RPMI8226 (cell line): ENCODE measurements around the gene TTLL11.
"Not testable (repeated sequence)": the region's sequence is repeated elsewhere in the genome, so short reads cannot be mapped to it uniquely, and the experiment has no call there.

ENCODE experiments used
- DNase-seq: peaks from one replicate; pipeline ENCODE4 v3.0.0-alpha.2; 2015

The TTLL11 gene

DNA sequence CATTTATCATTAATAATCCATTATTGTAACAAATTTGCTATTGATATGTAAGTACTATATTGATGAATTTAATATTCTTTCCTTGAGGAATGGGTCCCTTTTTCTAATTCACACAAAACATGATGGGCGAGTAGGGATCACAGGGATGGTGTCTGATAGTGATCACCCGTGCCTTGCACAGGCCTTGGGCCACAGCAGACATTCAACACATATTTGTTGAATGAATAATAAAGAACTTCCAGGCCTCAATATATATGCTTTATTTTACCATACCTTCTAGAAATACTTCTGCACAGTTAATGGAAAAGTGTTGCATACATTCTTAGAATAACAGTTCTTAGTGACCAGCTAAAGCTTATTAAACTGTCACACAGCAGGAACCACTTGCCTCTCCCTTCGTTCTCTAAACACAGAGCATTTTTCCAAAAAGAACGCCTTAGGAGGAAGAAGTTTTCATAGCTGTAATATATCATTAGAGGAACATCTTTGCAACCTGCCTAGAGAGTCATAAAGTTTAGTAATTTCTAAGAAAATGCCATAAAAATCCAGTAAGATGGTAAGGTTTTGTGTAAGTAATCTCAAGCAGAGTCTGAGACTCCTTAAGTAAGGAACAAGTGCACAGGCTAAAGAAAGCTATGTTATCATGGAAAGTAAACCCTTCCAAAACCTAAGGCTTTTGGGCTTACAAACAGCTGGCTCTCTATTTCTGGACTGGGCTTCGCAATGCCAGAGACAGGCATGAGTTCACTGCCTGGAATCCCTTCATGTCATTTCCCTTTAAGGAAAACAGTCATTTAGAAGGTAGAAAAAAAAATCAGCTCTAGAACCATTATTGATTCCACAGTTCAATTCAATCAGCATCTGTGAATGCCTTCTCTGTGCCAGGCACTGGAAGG, 17.7 kb downstream of the TTLL11 start:
- no peak for DNase-seq

DNA sequence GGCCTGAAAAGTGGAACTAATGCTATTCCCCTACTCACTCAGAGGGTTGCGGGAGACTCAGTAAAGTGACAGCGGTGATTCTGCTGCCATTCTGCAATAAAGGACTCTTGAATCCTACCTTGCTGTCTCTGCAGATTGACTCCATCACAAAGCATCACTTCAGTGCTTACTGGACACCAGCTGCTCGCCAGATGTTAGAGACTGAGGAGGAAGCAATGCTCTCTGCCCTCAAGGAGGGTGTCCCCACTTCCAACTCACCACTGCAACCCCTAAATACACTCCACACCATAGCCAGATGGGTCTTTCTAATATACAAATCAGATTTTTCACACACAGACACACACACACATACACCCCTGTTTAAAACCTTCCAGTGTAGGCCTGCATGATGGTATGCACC, 21.4 kb downstream of the TTLL11 start:
- no peak for DNase-seq

DNA sequence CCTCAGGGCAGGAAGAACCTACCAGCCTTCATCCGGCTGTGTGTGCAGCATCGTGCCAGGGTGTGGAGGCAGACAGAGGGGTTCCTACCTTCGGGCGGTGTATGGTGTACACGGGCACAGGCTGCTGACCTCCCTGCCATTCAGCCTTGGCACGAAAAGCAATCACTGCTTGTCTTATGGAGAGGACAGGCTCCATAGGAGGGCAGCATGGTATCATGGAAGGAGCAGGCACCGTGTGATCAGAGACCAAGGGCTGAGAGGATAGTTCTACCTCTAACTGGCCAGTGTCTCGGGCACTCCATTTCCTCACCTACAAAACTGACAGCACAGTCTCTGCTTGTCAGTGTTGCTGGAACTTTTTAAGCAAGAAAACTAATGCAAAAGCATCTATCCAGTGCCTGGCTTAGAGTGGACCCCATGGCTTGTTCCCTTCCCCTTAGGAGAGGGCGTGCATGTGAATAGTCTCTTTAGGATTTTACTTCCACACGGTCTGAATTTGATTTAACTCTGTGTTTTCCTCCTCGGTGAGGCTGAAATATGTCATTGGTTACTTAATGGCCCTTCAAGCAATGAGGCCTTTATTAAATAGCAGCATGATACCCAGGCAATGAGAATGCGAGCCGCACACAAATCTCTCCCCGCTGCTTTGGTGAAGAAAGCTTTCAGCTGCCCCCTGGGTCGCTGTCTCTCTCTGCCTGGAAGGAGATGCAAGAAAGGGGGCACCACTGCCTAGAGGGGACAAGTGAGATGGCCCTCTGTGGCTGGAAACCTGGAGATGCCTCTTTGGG, 22.2 kb downstream of the TTLL11 start:
- no peak for DNase-seq

DNA sequence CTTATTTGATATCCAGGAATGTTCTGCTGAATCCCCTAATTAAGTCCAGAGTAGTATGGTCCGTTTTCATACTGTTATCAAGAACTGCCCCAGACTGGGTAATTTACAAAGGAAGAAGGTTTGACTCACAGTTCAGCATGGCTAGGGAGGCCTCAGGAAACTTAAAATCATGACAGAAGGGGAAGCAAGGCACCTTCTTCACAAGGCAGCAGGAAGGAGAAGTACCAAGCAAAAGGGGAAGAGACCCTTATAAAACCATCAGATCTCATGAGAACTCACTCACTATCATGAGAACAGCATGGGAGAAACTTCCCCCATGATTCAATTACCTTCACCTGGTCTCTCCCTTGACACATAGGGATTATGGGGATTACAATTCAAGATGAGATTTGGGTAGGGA, 26.4 kb downstream of the TTLL11 start:
- DNase-seq, result not testable (repeated sequence)

DNA sequence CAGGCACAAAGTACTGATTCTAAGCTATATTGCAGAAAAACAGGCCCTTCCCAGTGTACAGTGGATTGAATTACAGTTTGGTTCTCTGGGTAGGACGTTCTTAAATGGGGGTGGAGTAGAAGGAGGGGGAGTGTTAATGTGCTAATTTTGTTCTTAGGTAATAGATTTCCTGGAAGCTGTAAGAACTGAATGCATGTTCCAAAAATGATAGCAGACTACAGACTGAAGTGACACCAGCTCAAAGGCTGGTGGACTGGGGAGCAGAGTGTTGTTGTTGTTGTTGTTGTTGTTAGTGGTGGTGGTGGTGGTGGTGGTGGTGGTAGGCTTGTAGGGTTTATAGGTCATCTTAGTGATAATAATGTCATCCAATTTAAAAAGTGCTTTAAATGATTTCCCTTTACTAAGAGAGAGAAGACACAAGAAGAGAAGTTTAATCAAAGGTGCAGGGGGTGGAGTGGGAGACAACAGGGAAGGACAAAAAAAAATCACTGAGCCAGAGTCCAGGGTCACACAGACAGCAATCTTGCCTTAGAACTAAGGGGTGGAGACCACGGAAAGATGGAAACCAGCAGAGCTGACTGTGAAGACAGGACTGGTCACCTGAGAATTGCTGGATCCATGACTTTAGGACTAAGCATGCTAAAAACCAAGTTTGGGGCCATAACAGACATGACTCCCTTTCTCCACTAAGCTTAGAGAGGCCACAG, 27.0 kb downstream of the TTLL11 start:
- no peak for DNase-seq

DNA sequence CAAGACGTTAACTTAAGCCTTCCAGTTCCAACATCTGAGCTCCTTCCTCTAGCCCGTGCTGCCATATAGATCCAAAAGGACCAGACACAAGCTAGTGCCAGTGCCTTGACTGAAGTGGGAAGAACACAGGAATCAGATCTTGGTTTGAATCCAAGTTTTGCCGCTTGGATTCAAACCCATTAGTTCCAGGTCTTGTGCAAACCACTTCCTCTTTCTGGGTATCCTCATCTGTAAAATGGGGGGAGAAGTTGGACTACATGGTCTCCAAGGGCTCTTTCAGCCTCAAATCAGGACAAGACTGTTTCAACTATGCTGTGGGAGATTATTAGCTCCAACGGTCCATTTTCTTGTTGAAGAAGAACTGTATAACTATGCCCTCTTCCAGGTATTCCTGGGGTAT, 32.6 kb downstream of the TTLL11 start:
- DNase-seq, result no peak

DNA sequence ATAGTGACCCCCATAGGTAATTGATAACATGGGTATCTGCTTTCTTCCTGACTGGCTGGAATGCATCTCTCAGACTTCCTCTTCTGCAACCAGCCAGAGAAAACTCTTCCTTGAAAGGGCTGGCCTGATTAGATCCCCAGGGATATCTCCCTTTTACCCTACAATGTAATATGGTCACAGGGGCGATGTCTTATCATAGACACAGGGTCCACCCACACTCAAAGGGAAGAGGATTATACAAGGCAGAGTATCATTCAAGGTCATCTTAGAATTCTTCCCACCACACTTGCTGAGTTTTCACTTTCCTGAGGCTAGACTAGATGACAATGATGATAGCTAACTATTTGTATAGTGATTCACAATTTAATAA, 33.2 kb downstream of the TTLL11 start:
- no peak for DNase-seq

DNA sequence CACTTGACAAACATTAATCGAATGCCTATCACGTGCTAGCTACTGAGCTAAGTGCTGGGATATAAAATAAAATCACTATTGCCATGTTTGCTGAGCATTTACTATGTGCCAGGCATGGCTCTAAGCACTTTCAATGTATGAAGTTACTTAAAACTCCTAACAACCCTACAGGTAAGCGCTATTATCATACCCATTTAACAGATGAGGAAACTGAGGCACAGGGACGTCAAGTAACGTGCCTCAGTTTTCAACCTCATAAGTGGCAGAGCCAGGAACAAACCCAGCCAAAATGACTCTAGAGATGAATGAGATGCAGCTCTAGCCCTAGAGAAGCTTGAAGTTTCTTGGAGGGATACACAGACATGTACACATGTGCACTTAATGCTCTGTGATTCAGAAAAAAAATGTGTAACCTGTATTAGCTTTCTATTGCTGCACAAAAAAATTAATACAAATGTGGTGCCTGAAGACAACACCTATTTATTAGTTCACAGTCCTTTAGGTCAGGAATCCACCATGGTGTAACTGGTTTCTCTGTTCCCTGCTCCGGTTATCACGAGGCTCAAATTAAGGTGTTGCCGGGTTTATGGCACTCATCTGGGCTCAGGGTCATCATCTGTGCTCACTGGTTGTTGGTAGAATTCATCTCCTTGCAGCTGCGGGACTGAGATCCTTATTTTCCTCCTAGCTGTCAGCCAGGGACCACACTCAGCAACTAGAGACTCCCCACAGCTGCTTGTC, 33.7 kb downstream of the TTLL11 start:
- no peak for DNase-seq

DNA sequence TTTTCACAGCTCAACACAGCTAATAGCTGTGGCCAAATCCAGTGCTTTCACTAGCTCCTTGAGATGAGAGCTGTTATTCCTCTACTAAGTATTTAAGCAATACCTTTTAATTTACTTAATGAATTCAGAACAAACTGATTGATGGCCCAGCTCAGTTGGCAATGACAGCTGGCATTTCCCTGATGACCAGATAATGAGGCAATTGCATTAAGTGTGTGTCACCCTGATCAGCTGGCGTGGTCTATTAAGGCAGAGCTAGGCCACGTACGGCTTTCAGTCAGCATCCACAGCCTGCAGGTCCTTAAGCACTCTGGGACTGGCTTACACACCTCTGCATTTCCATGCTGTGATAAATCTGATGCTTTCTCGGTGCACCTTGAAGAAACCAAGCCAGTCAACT, 34.4 kb downstream of the TTLL11 start:
- DNase-seq, result no peak

DNA sequence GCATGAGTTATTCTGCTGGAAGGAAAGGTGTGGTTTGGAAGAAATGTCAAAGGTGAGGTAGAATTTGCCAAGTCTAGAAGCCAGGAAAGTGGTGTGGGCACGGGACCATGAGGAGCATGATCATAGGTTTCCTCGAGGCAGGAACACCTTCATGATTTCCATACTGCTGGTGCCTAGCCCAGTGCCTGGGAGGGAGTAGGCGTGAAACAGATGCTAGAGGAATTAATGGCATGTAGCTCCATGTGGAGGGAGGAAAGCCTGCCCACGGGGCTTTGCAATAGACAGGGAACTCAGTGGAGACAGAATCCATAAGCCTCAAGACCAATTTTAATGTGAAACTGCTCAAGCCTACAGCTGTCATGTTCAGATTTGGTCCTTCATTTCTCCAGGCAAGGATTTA, 35.1 kb downstream of the TTLL11 start:
- DNase-seq, result no peak

DNA sequence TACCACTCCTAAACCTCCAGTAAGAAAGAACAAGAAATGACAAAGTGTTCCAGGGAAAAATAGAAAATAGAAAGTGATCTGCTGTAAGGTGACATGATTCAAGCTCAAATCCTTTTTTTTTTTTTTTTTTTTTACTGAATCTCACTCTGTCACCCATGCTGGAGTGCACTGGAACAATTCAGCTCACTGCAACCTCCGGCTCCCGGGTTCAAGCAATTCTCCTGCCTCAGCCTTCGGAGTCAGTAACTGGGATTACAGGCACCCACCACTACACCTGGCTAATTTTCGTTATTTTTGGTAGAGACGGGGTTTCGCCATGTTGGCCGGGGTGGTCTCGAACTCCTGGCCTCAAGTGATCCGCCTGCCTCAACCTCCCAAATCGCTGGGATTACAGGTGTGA, 35.9 kb downstream of the TTLL11 start:
- no peak for DNase-seq

DNA sequence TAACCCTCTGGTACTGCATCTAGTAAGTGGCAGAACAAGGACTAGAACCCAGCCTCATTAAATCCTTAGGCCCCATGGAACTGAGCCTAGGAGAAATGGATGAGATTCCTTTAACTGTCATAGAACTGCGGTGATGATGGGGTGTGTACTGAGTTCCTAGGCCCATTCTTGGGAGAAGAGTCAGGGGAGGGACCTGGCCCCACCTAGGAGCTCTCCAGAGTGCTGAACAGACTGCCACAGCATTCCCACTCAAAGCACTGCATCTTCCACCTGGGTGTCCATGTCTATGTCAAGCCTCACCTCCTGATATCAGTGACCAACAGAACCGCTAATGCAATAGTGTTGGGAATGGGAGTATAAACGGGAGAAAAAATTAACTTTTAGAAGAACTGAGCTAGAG, 36.6 kb downstream of the TTLL11 start:
- DNase-seq, result peak; percentile 31

DNA sequence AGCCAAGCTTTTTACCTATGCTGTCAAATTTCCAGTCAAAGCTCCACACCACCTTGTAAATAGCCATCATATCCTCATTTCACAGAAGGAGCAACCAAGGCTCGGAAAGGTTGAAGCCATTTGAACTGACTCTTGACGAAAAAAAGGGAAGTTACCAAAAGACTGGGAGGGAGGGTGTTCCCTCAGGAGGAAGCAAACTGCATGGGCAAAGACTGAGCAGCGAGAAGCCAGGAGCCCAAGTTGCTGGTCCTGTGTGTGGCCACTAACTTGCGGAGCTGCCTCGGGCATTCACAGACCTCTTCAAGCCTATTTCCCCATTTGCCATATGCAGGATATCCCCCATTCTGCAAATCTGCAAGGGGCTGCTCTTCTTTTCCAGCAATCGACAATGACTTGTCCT, 37.4 kb downstream of the TTLL11 start:
- DNase-seq, result no peak

DNA sequence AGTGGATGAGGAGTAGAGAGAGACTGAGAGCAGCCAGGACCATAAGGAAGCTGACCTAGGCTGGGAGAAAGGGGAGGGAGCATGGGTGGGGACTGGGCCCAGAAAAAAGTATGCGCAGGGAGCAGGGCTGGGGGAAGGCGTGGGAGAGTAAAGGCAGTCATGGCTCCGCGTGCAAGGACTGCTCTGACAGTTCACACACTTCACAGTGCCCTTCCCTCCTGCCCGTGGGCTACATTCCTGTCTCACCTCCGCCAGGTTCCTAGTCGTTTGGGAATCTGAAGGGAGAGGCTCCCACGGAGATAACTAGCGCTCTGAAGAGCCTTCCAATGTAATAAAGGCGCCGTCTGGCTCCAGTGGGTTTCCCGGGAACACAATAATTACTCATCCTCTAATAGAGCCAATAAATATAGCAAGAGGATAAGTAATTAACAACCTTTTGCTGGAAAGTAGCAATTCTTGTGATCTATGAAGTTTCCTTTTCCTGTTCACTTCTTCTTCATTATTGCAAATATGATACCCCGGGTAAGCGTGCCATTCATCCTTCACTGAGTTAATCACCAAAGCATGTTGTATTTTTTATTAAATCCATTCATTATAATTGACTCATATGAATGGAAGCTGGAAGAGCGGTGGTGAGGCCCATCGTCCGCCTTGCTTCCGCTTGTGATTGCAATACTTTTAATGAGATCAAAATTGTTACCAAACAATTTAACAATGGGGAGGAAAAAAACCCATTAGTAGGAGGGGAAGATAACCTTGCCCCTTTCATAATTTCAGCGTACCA, 39.3 kb downstream of the TTLL11 start:
- DNase-seq, result no peak

DNA sequence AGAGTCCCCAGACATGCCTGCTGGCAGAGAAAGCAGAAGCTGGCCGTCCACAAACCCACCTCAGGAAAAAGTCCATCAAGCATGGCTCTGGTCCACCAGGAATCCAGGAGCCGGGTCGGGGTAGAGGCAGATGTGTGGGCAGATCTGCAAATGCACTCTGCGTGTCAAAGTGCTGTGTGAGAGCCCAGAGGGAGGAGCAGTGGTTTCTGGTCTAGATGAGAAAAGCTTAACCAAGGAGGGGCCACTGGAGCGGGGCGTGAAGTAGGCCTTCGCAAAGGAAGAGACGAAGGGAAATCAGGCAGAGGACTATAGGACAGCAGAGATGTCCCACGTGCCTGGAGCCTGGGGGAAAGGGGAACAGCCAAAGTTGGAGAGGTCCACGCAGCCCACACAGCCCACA, 40.0 kb downstream of the TTLL11 start:
- no peak for DNase-seq

DNA sequence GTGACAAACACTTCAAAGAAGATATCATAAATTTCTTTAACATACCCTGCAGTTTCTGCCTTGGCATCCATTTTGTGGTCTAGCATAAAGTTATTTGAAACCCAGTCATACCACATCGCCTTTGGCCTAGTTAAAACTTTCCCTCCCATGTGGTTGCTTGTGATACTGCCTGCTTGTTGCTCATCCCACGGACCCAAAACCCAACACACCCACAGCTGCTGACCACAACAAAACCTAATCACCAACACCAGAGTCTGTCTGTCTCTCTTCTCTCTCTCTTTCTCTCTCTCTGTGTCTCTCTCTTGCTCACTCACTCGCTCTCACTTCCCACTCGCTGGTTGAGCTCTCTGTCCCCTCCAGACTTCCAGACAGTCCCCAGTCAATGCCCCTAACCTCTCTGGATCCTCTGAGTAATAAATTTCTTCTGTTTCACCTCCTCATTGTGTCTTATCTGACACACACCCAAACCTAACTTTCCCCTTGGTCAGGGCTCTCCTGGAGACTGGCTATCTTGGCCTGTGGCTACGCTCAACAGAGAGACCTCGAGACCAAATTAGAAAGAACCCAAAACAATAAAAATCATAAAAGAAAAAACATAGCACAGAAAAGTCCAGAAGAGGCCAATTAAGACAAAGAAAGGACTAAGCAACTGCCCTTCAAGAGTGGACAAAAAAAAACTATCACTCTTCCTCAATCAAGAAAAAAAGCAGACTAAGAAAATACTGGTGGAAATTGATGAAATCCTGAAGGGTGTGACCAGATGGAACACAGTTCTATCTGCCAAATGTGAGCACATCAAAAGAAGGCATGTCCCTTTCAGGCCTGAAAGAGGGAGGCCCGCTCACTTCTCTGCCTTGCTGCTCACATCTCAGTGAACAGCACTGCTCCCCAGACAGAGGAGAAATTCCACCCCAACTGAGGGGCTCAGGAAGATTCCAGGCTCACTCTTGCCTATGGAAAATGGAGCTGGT, 41.5 kb downstream of the TTLL11 start:
- no peak for DNase-seq

DNA sequence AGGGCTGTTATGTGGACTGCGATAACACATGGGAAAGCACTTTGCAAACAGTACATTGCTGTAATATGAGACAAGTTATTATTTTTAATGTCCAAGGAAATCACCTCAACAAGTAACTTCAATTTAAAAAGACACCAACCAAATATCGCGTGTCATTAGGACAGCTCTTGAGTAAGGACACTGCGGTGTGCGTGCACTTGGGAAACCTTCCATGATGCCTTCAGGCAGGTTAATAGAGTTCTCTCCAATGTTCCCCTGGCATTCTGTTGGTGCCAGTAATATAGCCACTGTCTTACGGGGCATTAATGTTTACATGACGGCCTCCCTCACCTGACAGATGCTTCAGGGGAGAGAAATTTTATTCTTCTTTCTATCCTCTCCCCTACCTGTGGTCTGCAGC, 42.9 kb downstream of the TTLL11 start:
- DNase-seq, result no peak

DNA sequence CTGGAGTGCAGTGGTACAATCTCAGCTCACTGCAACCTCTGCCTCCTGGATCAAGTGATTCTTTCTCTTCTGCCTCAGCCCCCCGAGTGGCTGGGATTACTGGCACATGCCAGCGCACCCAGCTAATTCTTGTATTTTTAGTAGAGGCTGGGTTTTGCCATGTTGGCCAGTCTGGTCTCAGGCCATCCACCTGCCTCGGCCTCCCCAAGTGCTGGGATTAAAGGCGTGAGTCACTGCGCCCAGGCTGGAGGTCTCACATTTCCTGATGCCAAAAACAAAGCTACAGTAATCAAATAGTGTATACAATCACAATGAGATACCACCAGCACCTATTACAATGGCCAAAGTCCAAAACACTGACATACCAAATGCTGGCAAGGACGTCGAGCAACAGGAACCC, 51.1 kb downstream of the TTLL11 start:
- DNase-seq, result no peak

DNA sequence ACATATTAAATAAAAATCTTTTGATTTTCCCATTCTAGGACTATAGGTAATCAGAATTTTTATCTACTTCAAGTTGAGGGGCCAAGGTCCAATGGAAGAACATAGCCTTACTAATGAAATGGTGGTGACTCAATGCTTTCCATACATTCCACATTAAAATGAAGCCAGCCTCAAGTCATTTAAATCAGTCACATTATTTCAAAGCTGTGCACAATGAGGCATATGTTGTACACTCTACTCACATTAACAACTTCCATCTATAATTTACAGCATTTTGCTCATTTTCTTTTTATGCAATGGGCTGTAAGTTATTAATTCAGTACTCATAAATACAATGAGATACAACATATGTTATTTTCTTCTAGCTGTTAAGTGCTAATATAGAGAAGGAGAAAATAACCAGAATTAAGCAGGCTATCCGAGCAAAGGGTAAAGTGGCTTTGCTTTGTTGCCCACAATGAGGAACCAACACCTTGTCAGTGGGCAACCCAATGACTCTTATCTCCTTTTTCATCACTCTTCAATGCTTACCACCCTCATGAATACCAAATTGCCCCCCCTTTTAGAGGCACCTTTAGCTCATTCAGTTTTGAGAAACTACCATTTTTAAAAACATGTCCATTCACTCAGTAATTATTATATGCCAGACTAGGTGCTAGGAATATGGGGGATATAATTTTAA, 52.4 kb downstream of the TTLL11 start:
- DNase-seq, result no peak

DNA sequence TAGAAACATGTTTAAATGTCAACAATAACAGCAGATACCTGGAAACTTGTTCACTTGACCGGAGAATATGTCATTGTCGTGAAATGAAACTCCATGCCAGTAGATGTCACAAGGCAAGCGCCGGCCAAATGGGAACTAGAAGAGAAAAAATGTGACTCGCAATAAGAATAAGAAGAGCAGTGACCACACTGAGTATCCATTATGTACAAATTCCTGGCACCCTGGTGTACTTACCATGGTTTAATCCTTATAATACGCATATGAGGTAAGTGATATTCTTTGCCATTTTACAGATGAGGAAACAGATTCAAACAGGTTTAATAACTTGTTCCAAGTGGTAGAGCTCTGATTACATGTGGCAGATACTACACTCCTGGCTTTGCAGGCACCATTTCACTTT, 53.9 kb downstream of the TTLL11 start:
- no peak for DNase-seq
